Keratinocyte (primary cell): ENCODE measurements around the gene SH3RF1.

Experiments used
- EZH2 ChIP-seq: IDR thresholded peaks from one replicate; pipeline ENCODE4 v1.6.1; 2012; ENCODE audit warnings: inconsistent platforms, mild to moderate bottlenecking, low read length, moderate library complexity
- TF ChIP-seq, protein P1 (sequence below), 3 experiments: IDR thresholded peaks in 1 of 3; conservative IDR thresholded peaks in 1 of 3; optimal IDR thresholded peaks in 1 of 3; 2 replicates in 2 of 3; 3 replicates in 1 of 3; pipeline versions ENCODE3 to v1.5.1; 2011; ENCODE audit warnings: low read length in 3 of 3, mild to moderate bottlenecking in 3 of 3, moderate library complexity in 2 of 3, control low read depth in 1 of 3, inconsistent platforms in 1 of 3; ENCODE audit not compliant: insufficient read depth in 2 of 3; ENCODE audit errors: extremely low read depth in 1 of 3

DNA sequence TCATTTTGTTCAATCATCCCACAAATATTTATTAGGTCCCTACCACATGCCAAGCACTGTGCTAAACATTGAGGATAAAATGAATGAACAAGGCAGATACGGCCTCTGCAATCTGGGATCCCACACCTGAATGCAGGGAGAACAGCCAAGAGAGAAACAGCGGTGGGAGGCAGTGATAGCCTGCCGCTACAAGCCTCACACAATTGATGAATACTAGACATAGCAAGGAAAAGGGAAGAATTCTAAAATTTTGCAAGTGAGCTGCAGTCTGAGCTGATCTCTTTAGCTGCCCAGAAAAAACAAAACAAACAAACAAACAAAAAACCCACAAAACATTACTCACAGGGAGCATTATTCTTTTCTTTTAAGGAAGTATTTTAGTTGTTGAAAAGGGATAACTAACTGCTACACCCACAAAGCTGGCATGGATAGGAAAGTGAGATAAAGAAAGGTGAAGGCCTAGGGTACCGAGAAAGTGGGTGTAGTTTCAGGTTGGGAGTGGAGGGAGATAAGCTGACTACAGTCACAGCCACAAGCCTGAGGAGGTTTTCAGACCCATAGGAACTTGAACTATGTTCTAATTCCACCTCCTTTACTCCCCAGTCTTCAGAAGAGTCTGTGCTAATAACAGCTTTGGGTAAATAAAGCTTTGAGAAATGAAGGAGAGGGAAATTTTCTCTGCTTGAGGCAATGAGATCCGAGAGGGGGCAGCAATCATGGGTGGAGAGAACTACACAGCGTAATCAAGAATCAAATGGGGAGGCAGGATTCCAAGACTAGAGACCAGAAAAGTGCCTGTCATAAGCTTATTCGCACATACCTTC, 85.4 kb downstream of the SH3RF1 start:
- TF ChIP-seq, protein P1, sequence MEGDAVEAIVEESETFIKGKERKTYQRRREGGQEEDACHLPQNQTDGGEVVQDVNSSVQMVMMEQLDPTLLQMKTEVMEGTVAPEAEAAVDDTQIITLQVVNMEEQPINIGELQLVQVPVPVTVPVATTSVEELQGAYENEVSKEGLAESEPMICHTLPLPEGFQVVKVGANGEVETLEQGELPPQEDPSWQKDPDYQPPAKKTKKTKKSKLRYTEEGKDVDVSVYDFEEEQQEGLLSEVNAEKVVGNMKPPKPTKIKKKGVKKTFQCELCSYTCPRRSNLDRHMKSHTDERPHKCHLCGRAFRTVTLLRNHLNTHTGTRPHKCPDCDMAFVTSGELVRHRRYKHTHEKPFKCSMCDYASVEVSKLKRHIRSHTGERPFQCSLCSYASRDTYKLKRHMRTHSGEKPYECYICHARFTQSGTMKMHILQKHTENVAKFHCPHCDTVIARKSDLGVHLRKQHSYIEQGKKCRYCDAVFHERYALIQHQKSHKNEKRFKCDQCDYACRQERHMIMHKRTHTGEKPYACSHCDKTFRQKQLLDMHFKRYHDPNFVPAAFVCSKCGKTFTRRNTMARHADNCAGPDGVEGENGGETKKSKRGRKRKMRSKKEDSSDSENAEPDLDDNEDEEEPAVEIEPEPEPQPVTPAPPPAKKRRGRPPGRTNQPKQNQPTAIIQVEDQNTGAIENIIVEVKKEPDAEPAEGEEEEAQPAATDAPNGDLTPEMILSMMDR (optimal IDR thresholded peaks at IDR 0.05 in 1 of 3, IDR thresholded peaks at IDR 0.05 in 1 of 3, conservative IDR thresholded peaks at IDR 0.05 in 1 of 3; ENCODE audit: extremely low read depth in 1 of 3, insufficient read depth in 2 of 3, low read length in 3 of 3): peak in 1 of 3 experiments; percentile 22
- TF ChIP-seq EZH2: no peak
